ENCODE measurements around the gene PLCB3. TPM values are rescaled to one million over a fixed set of nuclear protein-coding genes. Genes with fewer than 3 reads are reported as not detected.

PLCB3 gene
- total and polyA plus RNA-seq, 10 of the 15 experiments (the other 5 are each of a cell fraction or from before 2014, with no cell fraction given): 0.03 to 10.3 (median 3.3) TPM

- H3K36me3 ChIP-seq (ENCODE audit: control insufficient read depth in 2 of 2, insufficient read depth in 2 of 2, low read length in 1 of 2): peaks cover 0 to 3% of the 10 kb centered on the region in 2 experiments; a peak in 1 of 4 replicates
- H3K4me2 ChIP-seq (ENCODE audit: control insufficient read depth, insufficient read depth): peak overlapping the region; percentile 98
- intact Hi-C loops (cut with micrococcal nuclease; ENCODE audit: unreplicated experiment) (no loop called here), in situ Hi-C loops (cut with MboI) (loop anchor here (25.0 kb wide), 1 partner anchor 1633 kb away; the partner anchor contains the start of genes CFL1, EFEMP2 and MUS81)
- H3K4me3 ChIP-seq: peak overlapping the region; percentile 95; the same call in 1 of the 2 replicates
- H2AFZ ChIP-seq (ENCODE audit: control insufficient read depth, low read depth, low read length): no peak overlapping the region
- ChIA-PET RAD21 (ENCODE audit: unreplicated experiment) (interaction anchor here (1.0 kb wide), 1 partner anchor 22 kb away, joined by 6 read pairs; the partner anchor contains the start of gene FERMT3), SMC1A (ENCODE audit: uncharacterized antibody, unreplicated experiment) (interaction anchor here (1.2 kb wide), 1 partner anchor 15 kb away, joined by 3 read pairs; no protein-coding TSS in a partner anchor), POLR2A (interaction anchor here (0.6 to 9.7 kb wide), 4 partner anchors 10 to 1466 kb away, joined by 4 to 77 read pairs (median 6); partner anchors contain the start of genes FKBP2 and PPP1R14B), CTCF (interaction anchor here (0.6 to 0.9 kb wide), 2 partner anchors 25 to 72 kb away, joined by 3 to 4 read pairs; no protein-coding TSS in a partner anchor)
- DNase-seq (ENCODE audit: low read depth, low spot score): no peak
- no peaks in the 10 kb centered on the region for H3K9me3 ChIP-seq (replicated peaks; ENCODE audit: control insufficient read depth, insufficient read depth, low read length)
- H3K79me2 ChIP-seq (ENCODE audit: control insufficient read depth, insufficient read depth, low read length): peaks cover 36% of the 10 kb centered on the region
- WGBS (ENCODE audit: insufficient coverage, insufficient replicate concordance, low lambda C conversion rate, missing lambda C conversion rate): 68% methylated on average over 11 of the region's 12 CpGs
- H3K27me3 ChIP-seq (replicated peaks in 1 of 2; ENCODE audit: control insufficient read depth in 2 of 2, insufficient read depth in 2 of 2, low read length in 1 of 2): no peaks in the 10 kb centered on the region
- ATAC-seq: no peak
- peaks cover 34% of the 10 kb centered on the region for H3K4me1 ChIP-seq (ENCODE audit: control insufficient read depth, insufficient read depth, low read length)
- TF ChIP-seq SMARCA5 (IDR thresholded peaks at IDR 0.05) (no peak), RFX5 (IDR thresholded peaks at IDR 0.05; ENCODE audit: low read depth, low read length) (no peak), NBN (IDR thresholded peaks at IDR 0.05) (no peak), GATAD2B (conservative IDR thresholded peaks at IDR 0.05; ENCODE audit: low read depth) (no peak)
- H4K20me1 ChIP-seq (ENCODE audit: control insufficient read depth, insufficient read depth): no peaks in the 10 kb centered on the region
- FAIRE-seq: no peak
- peak overlapping the region; percentile 79 for H3K9ac ChIP-seq (ENCODE audit: control insufficient read depth, insufficient read depth, low read length)
- H3K27ac ChIP-seq (ENCODE audit: control insufficient read depth, insufficient read depth): peak overlapping the region; percentile 86
- BruUV-seq (replicated peaks): TSS peak; percentile 35
These were observed 22.1 kb upstream of the PLCB3 start for GRCh38 chr11:64229090-64229743.

GRCh38 chr11:64229744-64230170 is 21.6 kb upstream of the PLCB3 start:
- Histone ChIP-seq H3K27ac (ENCODE audit: control insufficient read depth, insufficient read depth) (peak overlapping the region; percentile 86), H3K4me2 (ENCODE audit: control insufficient read depth, insufficient read depth) (peak overlapping the region; percentile 98), H3K9me3 (replicated peaks; ENCODE audit: control insufficient read depth, insufficient read depth, low read length) (no peaks in the 10 kb centered on the region), H3K4me3 (peak overlapping the region; percentile 95), H3K79me2 (ENCODE audit: control insufficient read depth, insufficient read depth, low read length) (peaks cover 36% of the 10 kb centered on the region), H3K36me3 (ENCODE audit: control insufficient read depth in 2 of 2, insufficient read depth in 2 of 2, low read length in 1 of 2) (no peaks in the 10 kb centered on the region), H2AFZ (ENCODE audit: control insufficient read depth, low read depth, low read length) (peak overlapping the region; percentile 94; the same call in 1 of the 2 replicates), H3K27me3 (replicated peaks in 1 of 2; ENCODE audit: control insufficient read depth in 2 of 2, insufficient read depth in 2 of 2, low read length in 1 of 2) (no peaks in the 10 kb centered on the region), H4K20me1 (ENCODE audit: control insufficient read depth, insufficient read depth) (no peaks in the 10 kb centered on the region), H3K4me1 (ENCODE audit: control insufficient read depth, insufficient read depth, low read length) (peaks cover 33% of the 10 kb centered on the region), H3K9ac (ENCODE audit: control insufficient read depth, insufficient read depth, low read length) (peak overlapping the region; percentile 79)
- intact Hi-C loops (cut with micrococcal nuclease; ENCODE audit: unreplicated experiment): no loop called here
- ChIA-PET POLR2A (interaction anchor here (0.6 to 9.7 kb wide), 5 partner anchors 10 to 1467 kb away, joined by 4 to 77 read pairs (median 4); partner anchors contain the start of genes FKBP2 and PPP1R14B), RAD21 (ENCODE audit: unreplicated experiment) (interaction anchor here (0.6 to 1.0 kb wide), 2 partner anchors 23 to 25 kb away, joined by 3 to 6 read pairs; partner anchors contain the start of gene FERMT3), SMC1A (ENCODE audit: uncharacterized antibody, unreplicated experiment) (no interaction called here), CTCF (interaction anchor here (0.6 to 1.2 kb wide), 3 partner anchors 23 to 71 kb away, joined by 3 to 8 read pairs (median 4); partner anchors contain the start of gene FERMT3)
- in situ Hi-C loops (cut with MboI): loop anchor here (25.0 kb wide), 1 partner anchor 1633 kb away; the partner anchor contains the start of genes CFL1, EFEMP2 and MUS81
- no peak for DNase-seq (ENCODE audit: low read depth, low spot score)
- ATAC-seq: no peak
- TF ChIP-seq SKIL (IDR thresholded peaks at IDR 0.05; ENCODE audit: low read depth, poor library complexity, severe bottlenecking) (no peak), IRF3 (IDR thresholded peaks at IDR 0.05) (no peak), CBX3 (IDR thresholded peaks at IDR 0.05; ENCODE audit: borderline replicate concordance, low read depth) (no peak), RCOR1 (conservative IDR thresholded peaks at IDR 0.05; ENCODE audit: low read depth, low read length) (no peak)
- no peak for FAIRE-seq
- no TSS peak for BruUV-seq (replicated peaks)
- WGBS (ENCODE audit: insufficient coverage, insufficient replicate concordance, low lambda C conversion rate, missing lambda C conversion rate): 37% methylated on average over 12 of the region's 13 CpGs
